Dermis microvascular lymphatic vessel endothelial cell (primary cell): ENCODE results near the gene GCN1. TPM values are rescaled to one million over a fixed set of nuclear protein-coding genes. Genes with fewer than 3 reads are reported as not detected.

ENCODE experiments used
- DNase-seq, 2 donors: peaks; one replicate each; pipeline versions ENCODE4 v3.0.0 to v3.0.0-alpha.2; 2010; ENCODE audit warnings: low read depth in 2 of 2
- total RNA-seq: library from RNA; depleted of rRNA; stranded (reverse); fragments of >200 nt; gene quantifications from 2 replicates; pipeline ENCODE4 v1.2.1, GENCODE V29; 2014

GCN1 gene
- total RNA-seq, 1 donor from 2014 or later: 68.0 TPM

- DNase-seq: no peak
Observed at GRCh38 chr12:120150919-120151525, 43.5 kb downstream of the GCN1 start.

- DNase-seq: no peak
Observed at GRCh38 chr12:120148011-120148410, 46.5 kb downstream of the GCN1 start.

GRCh38 chr12:120145164-120145563 lies 49.4 kb downstream of the GCN1 start:
- DNase-seq: no peak

- no peak for DNase-seq
Observed at GRCh38 chr12:120144215-120144614, 50.3 kb downstream of the GCN1 start.

GRCh38 chr12:120142231-120142877 lies 52.2 kb downstream of the GCN1 start:
- no peak for DNase-seq

GRCh38 chr12:120141336-120141735 lies 53.2 kb downstream of the GCN1 start:
- DNase-seq: no peak

GRCh38 chr12:120140603-120141002 lies 53.9 kb downstream of the GCN1 start:
- DNase-seq: no peak

GRCh38 chr12:120139958-120140357 lies 54.6 kb downstream of the GCN1 start:
- DNase-seq: no peak

- DNase-seq: no peak
Observed at GRCh38 chr12:120138366-120138765, 56.1 kb downstream of the GCN1 start.

- DNase-seq: no peak
Observed at GRCh38 chr12:120137833-120138232, 56.7 kb downstream of the GCN1 start.

GRCh38 chr12:120136093-120136770 lies 58.3 kb downstream of the GCN1 start:
- DNase-seq: no peak

GRCh38 chr12:120134307-120134980 lies 60.1 kb downstream of the GCN1 start:
- no peak for DNase-seq

- no peak for DNase-seq
Observed at GRCh38 chr12:120132863-120133385, 61.6 kb downstream of the GCN1 start.

- DNase-seq: no peak
Observed at GRCh38 chr12:120132054-120132836, 62.3 kb downstream of the GCN1 start.

GRCh38 chr12:120131116-120131515 lies 63.4 kb downstream of the GCN1 start:
- DNase-seq: no peak

- DNase-seq: no peak
Observed at GRCh38 chr12:120130011-120130410, 64.5 kb downstream of the GCN1 start.

GRCh38 chr12:120126635-120127005 lies 67.9 kb downstream of the GCN1 start:
- DNase-seq: peak in 1 of 2 donors; percentile 82

GRCh38 chr12:120125792-120126634 lies 68.5 kb downstream of the GCN1 start:
- peak in 1 of 2 donors; percentile 72 for DNase-seq

GRCh38 chr12:120125029-120125428 lies 69.5 kb downstream of the GCN1 start:
- no peak for DNase-seq

GRCh38 chr12:120121766-120122293 lies 72.7 kb downstream of the GCN1 start:
- no peak for DNase-seq
